Stimulated activated CD4-positive, alpha-beta T cell treated with anti-CD3 and anti-CD28 coated beads, Interleukin-2, amount 100 ng/mL, for 48 hours (primary cell): ENCODE data around the gene MLC1.

Source experiments
- DNase-seq, 2 donors: peaks; one replicate each; pipeline ENCODE4 v3.0.0-alpha.2; 2020

The MLC1 gene

GRCh38 chr22:50014053-50014501, 71.1 kb downstream of the MLC1 start:
- no peak for DNase-seq

GRCh38 chr22:50012211-50013181, 72.7 kb downstream of the MLC1 start, which contains the start of gene IL17REL:
Gene IL17REL, minus strand, starts transcription at chr22:50012765. Its CDS starts 119 bp downstream, at chr22:50012646.
- no peak for DNase-seq

- no peak for DNase-seq
Measured at GRCh38 chr22:50011447-50012210, 73.6 kb downstream of the MLC1 start.

GRCh38 chr22:50010676-50011446, 74.4 kb downstream of the MLC1 start:
- no peak for DNase-seq

GRCh38 chr22:50009765-50010675, 75.2 kb downstream of the MLC1 start:
- DNase-seq = no peak
